ENCODE data around the gene CSPG4. TPM values are rescaled to one million over a fixed set of nuclear protein-coding genes. Genes with fewer than 3 reads are reported as not detected.
A peak's percentile ranks its signal among the peaks of the same experiment; 100 is the strongest.

Gene CSPG4
- total and polyA plus RNA-seq, 9 of the 15 experiments (the other 6 are each of a cell fraction or from before 2014, with no cell fraction given) = under 0.01 to 0.07 (median 0.04) TPM; not detected in 5

DNA sequence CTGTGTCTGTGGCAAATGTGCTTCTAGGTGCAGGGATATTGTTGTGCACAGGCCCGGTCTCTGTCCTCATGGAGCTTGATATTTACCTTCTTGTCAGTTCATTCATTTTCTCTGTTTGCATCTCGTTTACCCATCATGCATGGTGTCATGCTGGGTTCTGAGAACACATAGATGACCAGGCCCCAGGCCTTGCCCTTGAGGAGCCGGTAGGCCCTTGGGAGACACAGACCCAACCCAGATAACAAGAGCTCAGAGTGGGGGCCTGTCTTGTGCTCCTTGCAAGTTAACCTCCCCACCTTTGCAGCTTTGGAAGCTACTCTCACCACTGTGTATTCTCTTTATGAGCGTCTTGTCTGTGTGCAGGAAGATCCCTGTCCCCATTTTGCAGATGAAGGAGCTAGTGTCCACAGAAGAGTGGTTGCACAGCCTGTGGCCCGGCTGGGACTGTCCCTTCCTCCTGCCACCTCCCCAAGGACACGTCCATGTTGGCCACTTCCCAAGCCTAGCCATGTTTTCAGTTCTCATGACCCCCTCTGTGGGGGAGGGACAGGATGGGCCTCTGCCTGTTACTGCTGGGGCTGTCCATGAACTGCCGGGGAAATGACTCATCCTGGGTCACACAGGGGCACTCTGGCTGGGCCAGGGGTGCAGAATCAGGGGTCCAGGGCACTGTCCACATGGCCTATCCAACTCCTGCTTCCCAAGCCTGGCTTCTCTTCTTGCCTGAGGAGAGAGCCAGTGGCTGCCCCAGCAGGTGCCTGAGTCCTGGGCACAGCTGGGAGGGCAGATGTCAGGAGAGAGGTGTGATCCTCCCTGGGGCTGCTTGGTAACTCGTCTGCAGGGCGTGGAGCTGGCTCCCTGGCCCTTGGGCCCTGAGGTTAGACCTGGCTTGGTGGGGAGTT lies 61.5 kb downstream of the CSPG4 start (continued):
- no peak for TF ChIP-seq EWSR1 (IDR thresholded peaks at IDR 0.05; ENCODE audit: borderline replicate concordance, low read depth, partially characterized antibody)
- TF ChIP-seq DPF2 (IDR thresholded peaks at IDR 0.05) = peak; percentile 96
- no peak for TF ChIP-seq RHOXF2B (CRISPR knock-in tag; conservative IDR thresholded peaks at IDR 0.05)
- TF ChIP-seq, protein P1, sequence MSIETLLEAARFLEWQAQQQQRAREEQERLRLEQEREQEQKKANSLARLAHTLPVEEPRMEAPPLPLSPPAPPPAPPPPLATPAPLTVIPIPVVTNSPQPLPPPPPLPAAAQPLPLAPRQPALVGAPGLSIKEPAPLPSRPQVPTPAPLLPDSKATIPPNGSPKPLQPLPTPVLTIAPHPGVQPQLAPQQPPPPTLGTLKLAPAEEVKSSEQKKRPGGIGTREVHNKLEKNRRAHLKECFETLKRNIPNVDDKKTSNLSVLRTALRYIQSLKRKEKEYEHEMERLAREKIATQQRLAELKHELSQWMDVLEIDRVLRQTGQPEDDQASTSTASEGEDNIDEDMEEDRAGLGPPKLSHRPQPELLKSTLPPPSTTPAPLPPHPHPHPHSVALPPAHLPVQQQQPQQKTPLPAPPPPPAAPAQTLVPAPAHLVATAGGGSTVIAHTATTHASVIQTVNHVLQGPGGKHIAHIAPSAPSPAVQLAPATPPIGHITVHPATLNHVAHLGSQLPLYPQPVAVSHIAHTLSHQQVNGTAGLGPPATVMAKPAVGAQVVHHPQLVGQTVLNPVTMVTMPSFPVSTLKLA (conservative IDR thresholded peaks at IDR 0.05) = peak; percentile 61 to 76
- TF ChIP-seq PCBP1 (IDR thresholded peaks at IDR 0.05; ENCODE audit: low read depth, low read length, poor library complexity, severe bottlenecking) = no peak
- peak; percentile 40 for TF ChIP-seq ZFX (CRISPR knock-in tag; IDR thresholded peaks at IDR 0.05)
- TF ChIP-seq MEF2D (tag; conservative IDR thresholded peaks at IDR 0.05; ENCODE audit: low read depth) = peak; percentile 12; the same call in 1 of the 2 replicates
- TF ChIP-seq SMAD4 (CRISPR knock-in tag; conservative IDR thresholded peaks at IDR 0.05) = peak; percentile 83
- TF ChIP-seq NCOA1 (IDR thresholded peaks at IDR 0.05; ENCODE audit: low read depth) = peak; percentile 69
- no peak for TF ChIP-seq NCOA4 (IDR thresholded peaks at IDR 0.05; ENCODE audit: partially characterized antibody)
- TF ChIP-seq, protein P2, sequence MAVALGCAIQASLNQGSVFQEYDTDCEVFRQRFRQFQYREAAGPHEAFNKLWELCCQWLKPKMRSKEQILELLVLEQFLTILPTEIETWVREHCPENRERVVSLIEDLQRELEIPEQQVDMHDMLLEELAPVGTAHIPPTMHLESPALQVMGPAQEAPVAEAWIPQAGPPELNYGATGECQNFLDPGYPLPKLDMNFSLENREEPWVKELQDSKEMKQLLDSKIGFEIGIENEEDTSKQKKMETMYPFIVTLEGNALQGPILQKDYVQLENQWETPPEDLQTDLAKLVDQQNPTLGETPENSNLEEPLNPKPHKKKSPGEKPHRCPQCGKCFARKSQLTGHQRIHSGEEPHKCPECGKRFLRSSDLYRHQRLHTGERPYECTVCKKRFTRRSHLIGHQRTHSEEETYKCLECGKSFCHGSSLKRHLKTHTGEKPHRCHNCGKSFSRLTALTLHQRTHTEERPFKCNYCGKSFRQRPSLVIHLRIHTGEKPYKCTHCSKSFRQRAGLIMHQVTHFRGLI (CRISPR knock-in tag; IDR thresholded peaks at IDR 0.05) = no peak
- TF ChIP-seq, protein P3, sequence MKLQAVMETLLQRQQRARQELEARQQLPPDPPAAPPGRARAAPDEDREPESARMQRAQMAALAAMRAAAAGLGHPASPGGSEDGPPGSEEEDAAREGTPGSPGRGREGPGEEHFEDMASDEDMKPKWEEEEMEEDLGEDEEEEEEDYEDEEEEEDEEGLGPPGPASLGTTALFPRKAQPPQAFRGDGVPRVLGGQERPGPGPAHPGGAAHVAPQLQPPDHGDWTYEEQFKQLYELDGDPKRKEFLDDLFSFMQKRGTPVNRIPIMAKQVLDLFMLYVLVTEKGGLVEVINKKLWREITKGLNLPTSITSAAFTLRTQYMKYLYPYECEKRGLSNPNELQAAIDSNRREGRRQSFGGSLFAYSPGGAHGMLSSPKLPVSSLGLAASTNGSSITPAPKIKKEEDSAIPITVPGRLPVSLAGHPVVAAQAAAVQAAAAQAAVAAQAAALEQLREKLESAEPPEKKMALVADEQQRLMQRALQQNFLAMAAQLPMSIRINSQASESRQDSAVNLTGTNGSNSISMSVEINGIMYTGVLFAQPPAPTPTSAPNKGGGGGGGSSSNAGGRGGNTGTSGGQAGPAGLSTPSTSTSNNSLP (IDR thresholded peaks at IDR 0.05; ENCODE audit: borderline replicate concordance, low read depth, low read length) = no peak
- TF ChIP-seq, protein P4, sequence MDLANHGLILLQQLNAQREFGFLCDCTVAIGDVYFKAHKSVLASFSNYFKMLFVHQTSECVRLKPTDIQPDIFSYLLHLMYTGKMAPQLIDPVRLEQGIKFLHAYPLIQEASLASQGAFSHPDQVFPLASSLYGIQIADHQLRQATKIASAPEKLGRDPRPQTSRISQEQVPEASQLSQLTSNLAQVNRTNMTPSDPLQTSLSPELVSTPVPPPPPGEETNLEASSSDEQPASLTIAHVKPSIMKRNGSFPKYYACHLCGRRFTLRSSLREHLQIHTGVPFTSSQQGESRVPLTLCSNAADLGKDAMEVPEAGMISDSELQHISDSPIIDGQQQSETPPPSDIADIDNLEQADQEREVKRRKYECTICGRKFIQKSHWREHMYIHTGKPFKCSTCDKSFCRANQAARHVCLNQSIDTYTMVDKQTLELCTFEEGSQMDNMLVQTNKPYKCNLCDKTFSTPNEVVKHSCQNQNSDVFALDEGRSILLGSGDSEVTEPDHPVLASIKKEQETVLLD (IDR thresholded peaks at IDR 0.05) = peak; percentile 70; the same call in 1 of the 2 replicates
- no peak for TF ChIP-seq ZNF212 (CRISPR knock-in tag; IDR thresholded peaks at IDR 0.05)
- TF ChIP-seq, protein P5, sequence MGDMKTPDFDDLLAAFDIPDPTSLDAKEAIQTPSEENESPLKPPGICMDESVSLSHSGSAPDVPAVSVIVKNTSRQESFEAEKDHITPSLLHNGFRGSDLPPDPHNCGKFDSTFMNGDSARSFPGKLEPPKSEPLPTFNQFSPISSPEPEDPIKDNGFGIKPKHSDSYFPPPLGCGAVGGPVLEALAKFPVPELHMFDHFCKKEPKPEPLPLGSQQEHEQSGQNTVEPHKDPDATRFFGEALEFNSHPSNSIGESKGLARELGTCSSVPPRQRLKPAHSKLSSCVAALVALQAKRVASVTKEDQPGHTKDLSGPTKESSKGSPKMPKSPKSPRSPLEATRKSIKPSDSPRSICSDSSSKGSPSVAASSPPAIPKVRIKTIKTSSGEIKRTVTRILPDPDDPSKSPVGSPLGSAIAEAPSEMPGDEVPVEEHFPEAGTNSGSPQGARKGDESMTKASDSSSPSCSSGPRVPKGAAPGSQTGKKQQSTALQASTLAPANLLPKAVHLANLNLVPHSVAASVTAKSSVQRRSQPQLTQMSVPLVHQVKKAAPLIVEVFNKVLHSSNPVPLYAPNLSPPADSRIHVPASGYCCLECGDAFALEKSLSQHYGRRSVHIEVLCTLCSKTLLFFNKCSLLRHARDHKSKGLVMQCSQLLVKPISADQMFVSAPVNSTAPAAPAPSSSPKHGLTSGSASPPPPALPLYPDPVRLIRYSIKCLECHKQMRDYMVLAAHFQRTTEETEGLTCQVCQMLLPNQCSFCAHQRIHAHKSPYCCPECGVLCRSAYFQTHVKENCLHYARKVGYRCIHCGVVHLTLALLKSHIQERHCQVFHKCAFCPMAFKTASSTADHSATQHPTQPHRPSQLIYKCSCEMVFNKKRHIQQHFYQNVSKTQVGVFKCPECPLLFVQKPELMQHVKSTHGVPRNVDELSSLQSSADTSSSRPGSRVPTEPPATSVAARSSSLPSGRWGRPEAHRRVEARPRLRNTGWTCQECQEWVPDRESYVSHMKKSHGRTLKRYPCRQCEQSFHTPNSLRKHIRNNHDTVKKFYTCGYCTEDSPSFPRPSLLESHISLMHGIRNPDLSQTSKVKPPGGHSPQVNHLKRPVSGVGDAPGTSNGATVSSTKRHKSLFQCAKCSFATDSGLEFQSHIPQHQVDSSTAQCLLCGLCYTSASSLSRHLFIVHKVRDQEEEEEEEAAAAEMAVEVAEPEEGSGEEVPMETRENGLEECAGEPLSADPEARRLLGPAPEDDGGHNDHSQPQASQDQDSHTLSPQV (IDR thresholded peaks at IDR 0.05) = peak; percentile 92
- TF ChIP-seq PHF8 (IDR thresholded peaks at IDR 0.05; ENCODE audit: borderline replicate concordance, low read length) = peak; percentile 18; the same call in 1 of the 2 replicates
